ENCODE data around the gene TUT7. TPM values are rescaled to one million over a fixed set of nuclear protein-coding genes. Genes with fewer than 3 reads are reported as not detected.

Gene TUT7
- total and polyA plus RNA-seq, 2 of the 4 experiments (the other 2 are of a cell fraction), result 13.3 to 33.3 TPM

DNA sequence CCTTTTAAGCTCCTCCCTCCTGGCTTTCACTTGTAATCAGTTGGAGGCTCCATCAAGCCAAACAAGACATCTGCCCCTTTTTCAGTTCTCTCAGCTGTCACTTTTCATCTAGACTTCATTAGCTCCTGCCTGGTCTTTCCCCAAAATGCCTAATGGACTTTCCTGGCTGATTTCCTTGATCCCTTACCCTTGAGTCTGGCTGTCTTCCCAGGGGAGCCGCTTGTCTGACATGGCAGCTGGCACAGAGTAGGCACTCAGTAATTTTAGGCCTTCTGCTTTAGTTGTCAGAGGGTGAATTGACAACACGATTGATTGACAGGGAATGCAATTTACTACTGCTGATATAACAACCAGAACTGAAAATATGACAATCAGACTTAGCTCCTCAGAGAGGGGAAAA is 96.8 kb downstream of the TUT7 start:
- ChIA-PET CTCF (interaction anchor here (0.7 to 1.2 kb wide), 2 partner anchors 9 to 55 kb away, joined by 3 to 4 read pairs; no protein-coding TSS in a partner anchor), POLR2A (ENCODE audit: unreplicated experiment) (interaction anchor here (0.7 kb wide), 1 partner anchor 14 kb away, joined by 12 read pairs; no protein-coding TSS in a partner anchor)
- Histone ChIP-seq H3K14ac (replicated peaks; ENCODE audit: low read depth, low read length) (no peak overlapping the region), H2BK5ac (ENCODE audit: low read depth, low read length, poor library complexity, severe bottlenecking) (no peak overlapping the region), H4K5ac (ENCODE audit: low read depth, low read length) (no peak overlapping the region), H3K4me3 (ENCODE audit: insufficient read depth, low read depth, low read length) (no peak overlapping the region), H2AFZ (replicated peaks; ENCODE audit: low read length, poor library complexity) (no peak overlapping the region), H3K9ac (ENCODE audit: low read depth, low read length) (no peak overlapping the region), H4K20me1 (ENCODE audit: insufficient read depth, low read length) (no peaks in the 10 kb centered on the region), H3K27me3 (ENCODE audit: control insufficient read depth, insufficient read depth, low read length) (no peaks in the 10 kb centered on the region), H4K91ac (ENCODE audit: insufficient read depth, low read depth, low read length) (no peak overlapping the region), H3K27ac (ENCODE audit: insufficient read depth, low read length) (no peak overlapping the region), H3K23ac (ENCODE audit: low read depth, low read length) (no peak overlapping the region), H3K36me3 (ENCODE audit: control insufficient read depth, insufficient read depth, low read length) (peaks cover 2% of the 10 kb centered on the region), H3K4me1 (ENCODE audit: control insufficient read depth, insufficient read depth, low read length) (no peaks in the 10 kb centered on the region), H3K4me2 (ENCODE audit: low read depth, low read length) (no peak overlapping the region), H2BK120ac (ENCODE audit: low read depth, low read length) (no peak overlapping the region), H2BK15ac (ENCODE audit: low read depth, low read length) (no peak overlapping the region), H3K9me1 (ENCODE audit: insufficient read depth, low read length) (peaks cover 7% of the 10 kb centered on the region; the same call in 1 of the 2 replicates), H4K8ac (ENCODE audit: low read depth in 2 of 2, low read length in 2 of 2) (no peak overlapping the region), H3K18ac (ENCODE audit: low read depth, low read length) (no peak overlapping the region), H2AK5ac (ENCODE audit: low read depth, low read length) (no peak overlapping the region), H2BK20ac (ENCODE audit: low read depth, low read length) (no peak overlapping the region), H3K56ac (ENCODE audit: extremely low read depth, insufficient read depth, low read length) (no peak overlapping the region), H3K79me1 (ENCODE audit: low read depth in 1 of 2, low read length in 2 of 2) (no peaks in the 10 kb centered on the region; a peak in 1 of 4 replicates), H3K9me3 (ENCODE audit: control insufficient read depth, insufficient read depth, low read length) (no peaks in the 10 kb centered on the region), H3K4ac (ENCODE audit: low read depth, low read length) (no peak overlapping the region), H2AK9ac (replicated peaks; ENCODE audit: low read depth, low read length, poor library complexity) (no peak overlapping the region)
- WGBS, 2 experiments (ENCODE audit: extremely low coverage in 2 of 2, insufficient read length in 1 of 2), result no CpG with 5 or more reads among the region's 2 CpGs
- DNase-seq (no peak), ATAC-seq (ENCODE audit: low read depth) (no peak)
- dilution Hi-C loops (cut with HindIII; ENCODE audit: low sequenced_read_pairs, unreplicated experiment) (no loop called here), in situ Hi-C loops (cut with MboI; ENCODE audit: low sequenced_read_pairs) (no loop called here), intact Hi-C loops (cut with micrococcal nuclease) (no loop called here)
- TF ChIP-seq CTCF (conservative IDR thresholded peaks at IDR 0.05; ENCODE audit: low read depth, low read length) (no peak), RCOR1 (IDR thresholded peaks at IDR 0.05; ENCODE audit: insufficient replicate concordance, low read length) (no peak), CEBPB (IDR thresholded peaks at IDR 0.05; ENCODE audit: low read depth, low read length) (no peak), SMC3 (IDR thresholded peaks at IDR 0.05; ENCODE audit: low read depth, low read length) (no peak)
- no TSS peak for BruUV-seq (replicated peaks)
